ENCODE data around the gene FAT1.

DNA sequence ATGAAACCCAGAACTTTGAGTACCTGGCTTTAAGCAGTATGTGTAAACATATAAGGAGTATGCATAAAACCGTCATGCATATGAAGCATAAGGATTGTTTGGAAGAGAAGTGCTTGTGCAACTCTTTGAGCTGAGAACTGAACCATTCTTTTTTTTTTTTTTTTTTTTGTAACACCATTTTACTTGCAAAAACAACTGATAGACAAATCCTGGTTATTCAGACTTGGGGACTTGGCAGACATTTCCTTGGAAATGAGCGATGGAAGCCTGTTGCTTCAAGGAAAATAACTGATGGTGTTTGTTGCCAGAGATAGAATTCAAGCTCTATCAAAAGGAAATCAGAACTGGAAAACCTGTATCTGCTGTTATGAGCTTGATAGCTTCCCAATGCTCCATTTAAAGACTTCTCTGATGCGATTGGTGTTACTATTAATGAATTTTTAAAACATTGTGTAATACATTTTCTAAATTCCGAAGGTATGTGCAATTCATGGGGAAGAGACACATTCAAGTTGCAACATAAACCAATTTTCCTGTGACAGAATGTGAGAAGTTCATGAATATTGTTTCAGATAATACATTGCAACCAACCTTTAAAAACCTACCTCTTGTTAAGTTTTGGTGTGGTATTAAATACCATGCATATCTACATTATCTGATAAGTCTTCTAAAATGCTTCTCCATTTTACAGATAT, 47.0 kb upstream of the FAT1 start:
- TF ChIP-seq, protein P1, sequence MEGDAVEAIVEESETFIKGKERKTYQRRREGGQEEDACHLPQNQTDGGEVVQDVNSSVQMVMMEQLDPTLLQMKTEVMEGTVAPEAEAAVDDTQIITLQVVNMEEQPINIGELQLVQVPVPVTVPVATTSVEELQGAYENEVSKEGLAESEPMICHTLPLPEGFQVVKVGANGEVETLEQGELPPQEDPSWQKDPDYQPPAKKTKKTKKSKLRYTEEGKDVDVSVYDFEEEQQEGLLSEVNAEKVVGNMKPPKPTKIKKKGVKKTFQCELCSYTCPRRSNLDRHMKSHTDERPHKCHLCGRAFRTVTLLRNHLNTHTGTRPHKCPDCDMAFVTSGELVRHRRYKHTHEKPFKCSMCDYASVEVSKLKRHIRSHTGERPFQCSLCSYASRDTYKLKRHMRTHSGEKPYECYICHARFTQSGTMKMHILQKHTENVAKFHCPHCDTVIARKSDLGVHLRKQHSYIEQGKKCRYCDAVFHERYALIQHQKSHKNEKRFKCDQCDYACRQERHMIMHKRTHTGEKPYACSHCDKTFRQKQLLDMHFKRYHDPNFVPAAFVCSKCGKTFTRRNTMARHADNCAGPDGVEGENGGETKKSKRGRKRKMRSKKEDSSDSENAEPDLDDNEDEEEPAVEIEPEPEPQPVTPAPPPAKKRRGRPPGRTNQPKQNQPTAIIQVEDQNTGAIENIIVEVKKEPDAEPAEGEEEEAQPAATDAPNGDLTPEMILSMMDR (conservative IDR thresholded peaks at IDR 0.05; ENCODE audit: low read depth, low read length), result no peak
- no peak for TF ChIP-seq EZH2phosphoT487 (IDR thresholded peaks at IDR 0.05; ENCODE audit: borderline replicate concordance, low read length)

Data from PC-3 (cell line).